Activated CD4-positive, alpha-beta T cell treated with anti-CD3 and anti-CD28 coated beads, Interleukin-2, amount 50 U/mL, for 16 hours (primary cell): Measurements from ENCODE around the gene CAAP1.
"Not testable (repeated sequence)": the region's sequence is repeated elsewhere in the genome, so short reads cannot be mapped to it uniquely, and the experiment has no call there.

Source experiments
- DNase-seq: peaks from one replicate; pipeline ENCODE4 v3.0.0-alpha.2; 2020

The CAAP1 gene

GRCh38 chr9:26892251-26893029 lies at the start of gene CAAP1:
CAAP1 (minus strand) TSS chr9:26892802; CDS start chr9:26892715, 87 bp downstream.
- peak; percentile 95 for DNase-seq

GRCh38 chr9:26940779-26941178 lies 48.2 kb upstream of the CAAP1 start:
- no peak for DNase-seq

- DNase-seq: no peak
These were observed 47.5 kb upstream of the CAAP1 start for GRCh38 chr9:26939955-26940711.

- no peak for DNase-seq
These were observed 45.3 kb upstream of the CAAP1 start for GRCh38 chr9:26937816-26938371.

GRCh38 chr9:26935847-26936246 lies 43.2 kb upstream of the CAAP1 start:
- DNase-seq: no peak

GRCh38 chr9:26928902-26929495 lies 36.4 kb upstream of the CAAP1 start:
- no peak for DNase-seq

GRCh38 chr9:26925609-26926008 lies 33.0 kb upstream of the CAAP1 start:
- no peak for DNase-seq

GRCh38 chr9:26919698-26920097 lies 27.1 kb upstream of the CAAP1 start:
- DNase-seq: no peak

GRCh38 chr9:26913138-26913668 lies 20.6 kb upstream of the CAAP1 start:
- no peak for DNase-seq

- no peak for DNase-seq
These were observed 12.1 kb upstream of the CAAP1 start for GRCh38 chr9:26904671-26905070.

GRCh38 chr9:26904070-26904469 lies 11.5 kb upstream of the CAAP1 start:
- no peak for DNase-seq

- no peak for DNase-seq
These were observed 551 bp upstream of the CAAP1 start for GRCh38 chr9:26893030-26893676.

- DNase-seq: no peak
These were observed 876 bp downstream of the CAAP1 start for GRCh38 chr9:26891726-26892125.

- DNase-seq: no peak
These were observed 4.3 kb downstream of the CAAP1 start for GRCh38 chr9:26888271-26888670.

- DNase-seq: no peak
These were observed 10.4 kb downstream of the CAAP1 start for GRCh38 chr9:26882154-26882553.

- DNase-seq: no peak
These were observed 12.3 kb downstream of the CAAP1 start for GRCh38 chr9:26880262-26880661.

- DNase-seq: not testable (repeated sequence)
These were observed 17.4 kb downstream of the CAAP1 start for GRCh38 chr9:26875155-26875554.

- DNase-seq: no peak
These were observed 22.3 kb downstream of the CAAP1 start for GRCh38 chr9:26870292-26870691.

GRCh38 chr9:26863074-26863473 lies 29.5 kb downstream of the CAAP1 start:
- DNase-seq: no peak

- DNase-seq: peak; percentile 42
These were observed 36.1 kb downstream of the CAAP1 start for GRCh38 chr9:26856413-26857032.

- no peak for DNase-seq
These were observed 41.6 kb downstream of the CAAP1 start for GRCh38 chr9:26850995-26851394.

- DNase-seq: no peak
These were observed 58.8 kb downstream of the CAAP1 start for GRCh38 chr9:26833792-26834191.
